RKO (cell line): ENCODE data around the gene SARDH.
A peak's percentile ranks its signal among the peaks of the same experiment; 100 is the strongest.
"Not testable (repeated sequence)": the region's sequence is repeated elsewhere in the genome, so short reads cannot be mapped to it uniquely, and the experiment has no call there.

Source experiments
- DNase-seq: peaks from one replicate; pipeline ENCODE4 v3.0.0-alpha.2; 2016; ENCODE audit warnings: low spot score

SARDH gene

GRCh38 chr9:133759146-133759900 is 21.2 kb upstream of the SARDH start:
- DNase-seq = no peak

- DNase-seq = no peak
Measured at GRCh38 chr9:133758228-133758627, 20.1 kb upstream of the SARDH start.

GRCh38 chr9:133754688-133755227 is 16.6 kb upstream of the SARDH start:
- no peak for DNase-seq

- DNase-seq = no peak
Measured at GRCh38 chr9:133754187-133754586, 16.0 kb upstream of the SARDH start.

GRCh38 chr9:133752739-133753446 is 14.7 kb upstream of the SARDH start:
- DNase-seq = no peak

- no peak for DNase-seq
Measured at GRCh38 chr9:133750982-133751649, 13.0 kb upstream of the SARDH start.

- no peak for DNase-seq
Measured at GRCh38 chr9:133747309-133747708, 9.2 kb upstream of the SARDH start.

- DNase-seq = not testable (repeated sequence)
Measured at GRCh38 chr9:133744528-133744927, 6.4 kb upstream of the SARDH start.

GRCh38 chr9:133742849-133743444 is 4.8 kb upstream of the SARDH start:
- DNase-seq = peak; percentile 92

- no peak for DNase-seq
Measured at GRCh38 chr9:133742251-133742650, 4.1 kb upstream of the SARDH start.

- no peak for DNase-seq
Measured at GRCh38 chr9:133741716-133742115, 3.6 kb upstream of the SARDH start.

GRCh38 chr9:133740911-133741310 is 2.8 kb upstream of the SARDH start:
- no peak for DNase-seq

- DNase-seq = no peak
Measured at GRCh38 chr9:133739408-133740280, 1.5 kb upstream of the SARDH start.

GRCh38 chr9:133738640-133739225 is 581 bp upstream of the SARDH start:
- DNase-seq = no peak

GRCh38 chr9:133737071-133737773 is 930 bp downstream of the SARDH start:
- no peak for DNase-seq

GRCh38 chr9:133735931-133736330 is 2.2 kb downstream of the SARDH start:
- DNase-seq = no peak

- no peak for DNase-seq
Measured at GRCh38 chr9:133735415-133735775, 2.8 kb downstream of the SARDH start.

- no peak for DNase-seq
Measured at GRCh38 chr9:133734590-133735414, 3.4 kb downstream of the SARDH start.

- DNase-seq = no peak
Measured at GRCh38 chr9:133733796-133734533, 4.2 kb downstream of the SARDH start.
